Omental fat pad (tissue), 4 donors: Measurements from ENCODE around the gene ELP4. TPM values are rescaled to one million over a fixed set of nuclear protein-coding genes. Genes with fewer than 3 reads are reported as not detected.

Experiments used
- ATAC-seq: fragments of 150-250 bp; one replicate; pipeline ENCODE4 v1.9.1; 2016; ENCODE audit warnings: mild to moderate bottlenecking, moderate library complexity; ENCODE audit not compliant: low FRiP score
- DNase-seq: peaks from one replicate; pipeline ENCODE4 v3.0.0-alpha.2; 2019; ENCODE audit warnings: low spot score
- total RNA-seq, 4 donors: library from RNA; depleted of rRNA; stranded (reverse); fragments of >200 nt; gene quantifications; one replicate each; pipeline ENCODE4 v1.1.0, GENCODE V29; 2016
- TF ChIP-seq, protein P1 (sequence below), 3 donors: fragments of 450-650 bp; IDR thresholded peaks; one replicate each; pipeline ENCODE4 v1.5.1; 2016 to 2017; ENCODE audit warnings: antibody characterized with exemption in 3 of 3, mild to moderate bottlenecking in 3 of 3, moderate library complexity in 2 of 3

The ELP4 gene
- total RNA-seq, 4 donors from 2014 or later = 14.1 to 32.0 (median 20.8) TPM

GRCh38 chr11:31822175-31822926, 312.8 kb downstream of the ELP4 start:
- DNase-seq = no peak
- TF ChIP-seq, protein P1, sequence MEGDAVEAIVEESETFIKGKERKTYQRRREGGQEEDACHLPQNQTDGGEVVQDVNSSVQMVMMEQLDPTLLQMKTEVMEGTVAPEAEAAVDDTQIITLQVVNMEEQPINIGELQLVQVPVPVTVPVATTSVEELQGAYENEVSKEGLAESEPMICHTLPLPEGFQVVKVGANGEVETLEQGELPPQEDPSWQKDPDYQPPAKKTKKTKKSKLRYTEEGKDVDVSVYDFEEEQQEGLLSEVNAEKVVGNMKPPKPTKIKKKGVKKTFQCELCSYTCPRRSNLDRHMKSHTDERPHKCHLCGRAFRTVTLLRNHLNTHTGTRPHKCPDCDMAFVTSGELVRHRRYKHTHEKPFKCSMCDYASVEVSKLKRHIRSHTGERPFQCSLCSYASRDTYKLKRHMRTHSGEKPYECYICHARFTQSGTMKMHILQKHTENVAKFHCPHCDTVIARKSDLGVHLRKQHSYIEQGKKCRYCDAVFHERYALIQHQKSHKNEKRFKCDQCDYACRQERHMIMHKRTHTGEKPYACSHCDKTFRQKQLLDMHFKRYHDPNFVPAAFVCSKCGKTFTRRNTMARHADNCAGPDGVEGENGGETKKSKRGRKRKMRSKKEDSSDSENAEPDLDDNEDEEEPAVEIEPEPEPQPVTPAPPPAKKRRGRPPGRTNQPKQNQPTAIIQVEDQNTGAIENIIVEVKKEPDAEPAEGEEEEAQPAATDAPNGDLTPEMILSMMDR (IDR thresholded peaks at IDR 0.05) = no peak
- no peak for ATAC-seq

DNA sequence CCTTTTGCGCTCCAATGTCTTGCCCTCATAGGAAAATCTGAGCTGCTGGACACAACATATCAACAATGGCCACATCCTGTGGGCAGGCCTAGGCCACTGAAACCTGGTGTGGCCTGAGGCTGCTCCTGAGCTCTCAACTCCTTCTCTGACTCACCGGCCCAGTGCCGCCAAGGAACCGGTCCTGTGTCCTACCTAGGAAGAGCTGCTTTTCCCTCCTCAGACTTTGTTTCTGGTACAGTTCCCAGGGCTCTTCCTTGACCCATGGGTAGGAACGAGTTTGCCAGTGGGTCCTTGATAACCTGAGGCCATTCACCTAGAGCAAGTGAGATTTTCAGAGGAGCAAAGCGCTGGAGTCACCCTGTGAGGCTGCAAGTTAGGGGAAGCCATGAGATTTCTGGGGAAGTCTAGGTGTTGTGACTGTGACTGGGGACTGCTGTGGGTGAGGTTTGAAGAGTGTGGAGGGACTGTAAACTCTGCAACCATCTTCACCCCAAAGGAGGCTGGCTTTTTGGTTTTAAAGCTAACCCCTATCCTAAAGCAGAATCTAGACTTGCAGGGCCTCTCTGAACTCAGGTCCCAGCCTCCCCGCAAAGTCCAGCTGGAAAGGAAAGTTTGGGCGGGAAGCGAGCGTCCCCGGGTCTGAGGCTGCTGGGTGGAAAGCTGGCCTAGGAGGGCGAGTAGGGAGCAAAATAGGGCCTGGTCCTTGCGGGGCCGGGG, 313.5 kb downstream of the ELP4 start:
- TF ChIP-seq, protein P1 (IDR thresholded peaks at IDR 0.05) = no peak
- ATAC-seq = no peak
- DNase-seq = no peak

- ATAC-seq (no peak), DNase-seq (no peak)
- TF ChIP-seq, protein P1 (IDR thresholded peaks at IDR 0.05) = no peak
Measured at GRCh38 chr11:31823644-31824331, 314.2 kb downstream of the ELP4 start.

GRCh38 chr11:31824332-31824878, 314.8 kb downstream of the ELP4 start:
- TF ChIP-seq, protein P1 (IDR thresholded peaks at IDR 0.05) = no peak
- DNase-seq (no peak), ATAC-seq (no peak)

- ATAC-seq = no peak
- no peak for DNase-seq
- TF ChIP-seq, protein P1 (IDR thresholded peaks at IDR 0.05) = no peak
Measured at GRCh38 chr11:31824879-31825837, 315.6 kb downstream of the ELP4 start.
